HG03520 (cell line): Measurements from ENCODE around the gene PROS1.
A peak's percentile ranks its signal among the peaks of the same experiment; 100 is the strongest.

Experiments
- ATAC-seq: cut with Tn5 transposase; IDR thresholded peaks from one replicate; pipeline ENCODE4 v1.9.1; 2021; ENCODE audit warnings: mild to moderate bottlenecking, moderate library complexity; ENCODE audit not compliant: unreplicated experiment

The PROS1 gene

GRCh38 chr3:93973131-93974126 lies at the start of gene PROS1:
TSS of gene PROS1 (minus strand) at chr3:93973896. CDS start at chr3:93973749, 147 bp downstream.
- ATAC-seq = peak; percentile 84

- no peak for ATAC-seq
Observed at GRCh38 chr3:94020293-94020692, 46.6 kb upstream of the PROS1 start.

GRCh38 chr3:94019659-94020058 lies 46.0 kb upstream of the PROS1 start:
- no peak for ATAC-seq

- ATAC-seq = no peak
Observed at GRCh38 chr3:94015025-94015424, 41.3 kb upstream of the PROS1 start.

- ATAC-seq = no peak
Observed at GRCh38 chr3:94012185-94012584, 38.5 kb upstream of the PROS1 start.

- ATAC-seq = no peak
Observed at GRCh38 chr3:94011233-94011711, 37.6 kb upstream of the PROS1 start.

GRCh38 chr3:94009608-94010007 lies 35.9 kb upstream of the PROS1 start:
- no peak for ATAC-seq

GRCh38 chr3:94008253-94008652 lies 34.6 kb upstream of the PROS1 start:
- no peak for ATAC-seq

GRCh38 chr3:94004301-94004910 lies 30.7 kb upstream of the PROS1 start:
- peak; percentile 96 for ATAC-seq

GRCh38 chr3:94001827-94002495 lies 28.3 kb upstream of the PROS1 start:
- ATAC-seq = no peak

- no peak for ATAC-seq
Observed at GRCh38 chr3:94001191-94001590, 27.5 kb upstream of the PROS1 start.

- ATAC-seq = no peak
Observed at GRCh38 chr3:93994056-93994455, 20.4 kb upstream of the PROS1 start.

- ATAC-seq = no peak
Observed at GRCh38 chr3:93992207-93992606, 18.5 kb upstream of the PROS1 start.

GRCh38 chr3:93991631-93992030 lies 17.9 kb upstream of the PROS1 start:
- no peak for ATAC-seq

GRCh38 chr3:93989241-93989640 lies 15.5 kb upstream of the PROS1 start:
- ATAC-seq = no peak

GRCh38 chr3:93988764-93989163 lies 15.1 kb upstream of the PROS1 start:
- no peak for ATAC-seq

GRCh38 chr3:93988283-93988682 lies 14.6 kb upstream of the PROS1 start:
- ATAC-seq = no peak

GRCh38 chr3:93984618-93985017 lies 10.9 kb upstream of the PROS1 start:
- no peak for ATAC-seq

GRCh38 chr3:93983408-93983807 lies 9.7 kb upstream of the PROS1 start:
- no peak for ATAC-seq

GRCh38 chr3:93981649-93982048 lies 8.0 kb upstream of the PROS1 start:
- ATAC-seq = no peak
